HG02759 (cell line): Measurements from ENCODE around the gene GRIN3A.
"Not testable (repeated sequence)": the region's sequence is repeated elsewhere in the genome, so short reads cannot be mapped to it uniquely, and the experiment has no call there.

ENCODE experiments used
- ATAC-seq: cut with Tn5 transposase; IDR thresholded peaks from one replicate; pipeline ENCODE4 v1.9.1; 2021; ENCODE audit warnings: mild to moderate bottlenecking, moderate library complexity; ENCODE audit not compliant: unreplicated experiment

The GRIN3A gene

GRCh38 chr9:101738566-101739183 lies at the start of gene GRIN3A:
Gene GRIN3A, minus strand, starts transcription at chr9:101738647. Its CDS starts 668 bp downstream, at chr9:101737979.
- ATAC-seq, result no peak

GRCh38 chr9:101787891-101788290 lies 49.4 kb upstream of the GRIN3A start:
- ATAC-seq, result no peak

- no peak for ATAC-seq
Measured at GRCh38 chr9:101778332-101778731, 39.9 kb upstream of the GRIN3A start.

- no peak for ATAC-seq
Measured at GRCh38 chr9:101764472-101764871, 26.0 kb upstream of the GRIN3A start.

- ATAC-seq, result no peak
Measured at GRCh38 chr9:101758304-101758930, 20.0 kb upstream of the GRIN3A start.

- no peak for ATAC-seq
Measured at GRCh38 chr9:101753716-101754115, 15.3 kb upstream of the GRIN3A start.

- ATAC-seq, result no peak
Measured at GRCh38 chr9:101751895-101752294, 13.4 kb upstream of the GRIN3A start.

- ATAC-seq, result no peak
Measured at GRCh38 chr9:101739311-101739710, 864 bp upstream of the GRIN3A start.

GRCh38 chr9:101737705-101738565 lies 512 bp downstream of the GRIN3A start:
- no peak for ATAC-seq

GRCh38 chr9:101737165-101737704 lies 1.2 kb downstream of the GRIN3A start:
- no peak for ATAC-seq

GRCh38 chr9:101736717-101737116 lies 1.7 kb downstream of the GRIN3A start:
- ATAC-seq, result no peak

- ATAC-seq, result no peak
Measured at GRCh38 chr9:101731429-101731828, 7.0 kb downstream of the GRIN3A start.

GRCh38 chr9:101727612-101728524 lies 10.6 kb downstream of the GRIN3A start:
- peak; percentile 91 for ATAC-seq

GRCh38 chr9:101724271-101724670 lies 14.2 kb downstream of the GRIN3A start:
- not testable (repeated sequence) for ATAC-seq

GRCh38 chr9:101718192-101718591 lies 20.3 kb downstream of the GRIN3A start:
- no peak for ATAC-seq

- no peak for ATAC-seq
Measured at GRCh38 chr9:101716629-101717028, 21.8 kb downstream of the GRIN3A start.

- ATAC-seq, result peak; percentile 87
Measured at GRCh38 chr9:101711330-101711941, 27.0 kb downstream of the GRIN3A start.

GRCh38 chr9:101708855-101709254 lies 29.6 kb downstream of the GRIN3A start:
- ATAC-seq, result no peak

- no peak for ATAC-seq
Measured at GRCh38 chr9:101707721-101708120, 30.7 kb downstream of the GRIN3A start.

GRCh38 chr9:101706997-101707396 lies 31.4 kb downstream of the GRIN3A start:
- ATAC-seq, result no peak
